Hair follicle dermal papilla cell (primary cell): ENCODE data around the gene ARAF. TPM values are rescaled to one million over a fixed set of nuclear protein-coding genes. Genes with fewer than 3 reads are reported as not detected.

Experiments used
- small RNA-seq: library from RNA; depleted of rRNA; stranded (forward); fragments of <200 nt; gene quantifications from one replicate; pipeline ENCODE3, GENCODE V24; 2012
- total RNA-seq: library from RNA; depleted of rRNA; stranded (reverse); fragments of >200 nt; gene quantifications from 2 replicates; pipeline ENCODE4 v1.2.3, GENCODE V29; 2012

The ARAF gene
- total RNA-seq = 23.8 and 28.6 TPM in 2 replicates

DNA sequence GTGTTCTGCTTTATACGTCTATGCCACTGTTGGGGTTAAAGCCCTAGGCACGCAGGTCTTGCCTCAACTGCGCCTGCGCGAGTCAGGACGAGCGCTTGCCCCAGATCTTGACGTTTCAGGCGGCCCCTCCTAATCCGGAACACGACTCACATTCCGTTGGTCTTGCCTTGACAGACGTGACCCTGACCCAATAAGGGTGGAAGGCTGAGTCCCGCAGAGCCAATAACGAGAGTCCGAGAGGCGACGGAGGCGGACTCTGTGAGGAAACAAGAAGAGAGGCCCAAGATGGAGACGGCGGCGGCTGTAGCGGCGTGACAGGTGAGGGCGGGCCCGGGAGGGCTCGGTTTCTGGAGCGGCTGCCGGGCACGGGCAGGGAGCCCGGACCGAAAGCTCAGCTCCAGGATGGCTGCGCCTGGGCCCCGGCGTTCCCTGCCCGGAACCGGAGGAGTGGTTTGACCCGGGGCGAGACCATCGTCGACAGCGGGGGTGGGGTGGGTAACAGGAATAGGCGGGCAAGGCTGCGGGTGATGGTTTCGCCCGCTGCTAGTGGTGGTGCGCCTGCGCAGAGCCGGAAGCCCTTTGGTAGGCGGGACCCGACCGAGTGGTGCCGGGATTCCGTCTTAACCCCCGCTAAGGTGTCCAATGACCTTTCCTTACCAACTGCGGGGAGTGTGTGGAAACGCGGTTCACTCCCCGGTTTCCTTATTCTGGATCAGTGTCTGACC lies at the start of gene ARAF:
ARAF (plus strand) TSS at position 272 of the 725 bp plus-strand sequence. CDS start 1,763 bp downstream, outside the sequence.

DNA sequence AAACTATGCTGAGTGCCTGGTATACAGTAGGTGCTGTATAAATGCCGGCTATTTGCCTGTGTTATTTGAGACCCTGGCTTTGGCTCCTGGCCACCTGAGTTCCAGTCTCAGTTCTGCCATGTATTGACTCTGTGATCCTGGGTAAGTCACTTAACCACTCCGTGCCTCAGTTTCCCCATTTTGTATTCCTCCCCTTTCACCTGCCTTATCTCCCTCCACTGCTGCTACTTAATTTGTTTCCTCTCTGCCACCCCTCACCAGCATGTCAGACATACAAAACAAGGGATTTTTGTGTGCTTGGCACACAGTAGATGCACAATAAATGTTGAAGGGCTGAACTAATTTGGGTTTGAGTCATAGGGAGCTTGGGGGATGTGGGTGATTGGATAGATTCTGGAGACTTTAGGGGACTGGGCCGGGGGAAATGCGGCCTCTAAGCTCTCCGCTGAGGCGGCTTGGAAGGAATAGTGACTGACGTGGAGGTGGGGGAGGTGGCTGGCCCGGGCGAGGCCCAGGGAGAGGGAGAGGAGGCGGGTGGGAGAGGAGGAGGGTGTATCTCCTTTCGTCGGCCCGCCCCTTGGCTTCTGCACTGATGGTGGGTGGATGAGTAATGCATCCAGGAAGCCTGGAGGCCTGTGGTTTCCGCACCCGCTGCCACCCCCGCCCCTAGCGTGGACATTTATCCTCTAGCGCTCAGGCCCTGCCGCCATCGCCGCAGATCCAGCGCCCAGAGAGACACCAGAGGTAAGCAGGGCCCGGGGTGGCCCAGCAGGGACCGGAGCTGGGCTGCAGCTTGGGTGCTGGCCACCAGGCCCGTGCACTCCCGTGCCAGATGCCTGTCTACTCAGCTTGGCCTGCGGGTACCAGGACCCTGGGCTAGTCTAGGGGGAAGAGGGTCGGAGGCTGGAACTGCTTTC lies 21.0 kb downstream of the ARAF start, which contains the start of gene TIMP1:
TIMP1 (plus strand) TSS at position 706 of the 917 bp plus-strand sequence. CDS start 980 bp downstream, outside the sequence.

DNA sequence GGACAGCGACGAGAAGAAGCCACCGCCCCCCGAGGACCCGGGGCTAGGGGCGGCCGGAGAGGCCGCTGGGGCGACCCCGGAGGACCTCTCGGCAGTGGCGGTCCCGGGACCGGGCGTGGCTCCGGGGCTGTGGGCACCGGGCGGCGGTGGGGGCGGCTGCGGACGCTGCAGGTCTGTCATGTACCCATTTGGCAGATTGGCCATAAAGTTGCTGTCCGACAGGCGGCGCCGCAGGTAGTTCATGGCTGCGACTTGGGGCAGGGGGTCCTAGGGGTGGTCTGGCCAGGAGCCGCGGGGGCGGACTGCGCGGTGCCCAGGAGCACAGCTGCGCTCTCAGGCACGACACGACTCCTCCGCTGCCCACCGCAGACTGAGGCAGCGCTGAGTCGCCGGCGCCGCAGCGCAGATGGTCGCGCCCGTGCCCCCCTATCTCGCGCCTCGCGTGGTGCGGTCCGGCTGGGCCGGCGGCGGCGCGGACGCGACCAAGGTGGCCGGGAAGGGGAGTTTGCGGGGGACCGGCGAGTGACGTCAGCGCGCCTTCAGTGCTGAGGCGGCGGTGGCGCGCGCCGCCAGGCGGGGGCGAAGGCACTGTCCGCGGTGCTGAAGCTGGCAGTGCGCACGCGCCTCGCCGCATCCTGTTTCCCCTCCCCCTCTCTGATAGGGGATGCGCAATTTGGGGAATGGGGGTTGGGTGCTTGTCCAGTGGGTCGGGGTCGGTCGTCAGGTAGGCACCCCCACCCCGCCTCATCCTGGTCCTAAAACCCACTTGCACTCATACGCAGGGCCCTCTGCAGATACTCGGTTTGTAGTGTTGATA lies 58.7 kb downstream of the ARAF start, which contains the start of gene SYN1:
SYN1 (minus strand) TSS at position 372 of the 817 bp plus-strand sequence; CDS start at position 243, 129 bp downstream.

Small RNA genes within 50 kb of the gene (small RNA-seq; reads per million reads assigned to genes)
- not detected for gene MIR4769

Other genes starting within 250 kb of the ARAF start
- gene ZNF157, start 190.6 kb upstream of the ARAF start, total RNA-seq = 0.12 TPM in 1 of 2 replicates, not detected in the other
- gene ZNF41, start 78.0 kb upstream of the ARAF start, total RNA-seq = 9.4 and 10.1 TPM in 2 replicates
- gene TIMP1, start 21.2 kb downstream of the ARAF start, total RNA-seq = 300 and 419 TPM in 2 replicates
- gene SYN1, start 58.7 kb downstream of the ARAF start, total RNA-seq = 0.12 TPM in 1 of 2 replicates, not detected in the other
- gene CFP, start 68.7 kb downstream of the ARAF start, total RNA-seq = 0.32 and 0.36 TPM in 2 replicates
- gene ELK1, start 89.4 kb downstream of the ARAF start, total RNA-seq = 33.8 and 35.0 TPM in 2 replicates
- 55.8 and 74.7 TPM in 2 replicates for gene UXT, start 98.0 kb downstream of the ARAF start, total RNA-seq